Upper lobe of left lung (tissue), 6 donors: ENCODE results near the gene HHAT. TPM values are rescaled to one million over a fixed set of nuclear protein-coding genes. Genes with fewer than 3 reads are reported as not detected.

Experiments used
- ATAC-seq, 2 donors: fragments of 200-7000 bp; cut with Tn5 transposase; one replicate each; pipeline ENCODE4 v1.9.1; 2022; ENCODE audit warnings: mild to moderate bottlenecking in 2 of 2, moderate library complexity in 2 of 2; ENCODE audit not compliant: low FRiP score in 2 of 2
- DNase-seq, 2 donors: peaks; one replicate each; pipeline ENCODE4 v3.0.0-alpha.2; 2019 to 2020
- H3K27ac ChIP-seq, 4 donors: fragments of 200-600 bp; sonication (generic); one replicate each; pipeline ENCODE4 v1.5.1; 2016 to 2019
- H3K27me3 ChIP-seq, 4 donors: fragments of 200-600 bp; sonication (generic); one replicate each; pipeline ENCODE4 v1.5.1; 2017 to 2019
- H3K36me3 ChIP-seq, 4 donors: fragments of 200-600 bp; sonication (generic); one replicate each; pipeline ENCODE4 v1.5.1; 2016 to 2019
- H3K4me1 ChIP-seq, 4 donors: fragments of 200-600 bp; sonication (generic); one replicate each; pipeline ENCODE4 v1.5.1; 2018 to 2019
- H3K4me3 ChIP-seq, 4 donors: fragments of 200-600 bp; sonication (generic); one replicate each; pipeline ENCODE4 v1.5.1; 2017 to 2019; ENCODE audit warnings: mild to moderate bottlenecking in 2 of 4, moderate library complexity in 1 of 4
- H3K9me3 ChIP-seq, 4 donors: fragments of 200-600 bp; sonication (generic); one replicate each; pipeline ENCODE4 v1.5.1; 2018 to 2019
- CTCF ChIP-seq, 6 experiments: fragments of 450-650 bp in 4 of 6; fragments of 200-600 bp in 2 of 6; sonication (generic) in 2 of 6; IDR thresholded peaks; one replicate each; pipeline ENCODE4 v1.5.1; 2016 to 2019; ENCODE audit warnings: antibody characterized with exemption in 6 of 6
- EP300 ChIP-seq, 4 donors: sonication (generic); formaldehyde crosslinking; IDR thresholded peaks; one replicate each; pipeline ENCODE4 v1.5.1; 2017; ENCODE audit warnings: antibody characterized with exemption in 4 of 4, control low read depth in 2 of 4
- POLR2A ChIP-seq, 4 donors: fragments of 450-650 bp; IDR thresholded peaks; one replicate each; pipeline ENCODE4 v1.5.1; 2016 to 2017; ENCODE audit warnings: antibody characterized with exemption in 4 of 4, mild to moderate bottlenecking in 2 of 4
- POLR2AphosphoS5 ChIP-seq, 2 donors: sonication (generic); formaldehyde crosslinking; IDR thresholded peaks; one replicate each; pipeline ENCODE4 v1.5.1; 2017; ENCODE audit warnings: antibody characterized with exemption in 2 of 2
- WGBS, 2 donors: methylation state at CpG; one replicate each; pipeline ENCODE4 v1.1.5; 2017 to 2018; 5-methylcytosine and 5-hydroxymethylcytosine counted together
- total RNA-seq, 6 donors: library from RNA; depleted of rRNA in 4 of 6; stranded (reverse); fragments of >200 nt in 4 of 6; gene quantifications; one replicate each; pipeline versions ENCODE4 v1.1.0 to v1.2.1, GENCODE V29; 2016 to 2021
- donor health status: DM: no; HTN: no; CAD: no; lungs with moderate emphysema.
- donor health status: DM: no; HTN: yes; CAD: no; lungs with severe emphysema.

HHAT gene
- total RNA-seq, 6 donors from 2014 or later, result 4.6 to 8.1 (median 5.7) TPM

- H3K4me3 ChIP-seq, result no peak overlapping the region
- no peaks in the 10 kb centered on the region for H3K36me3 ChIP-seq
- ATAC-seq, result no peak
- H3K27ac ChIP-seq, result no peak overlapping the region
- 76 to 96% methylated on average over 1 of the region's 1 CpG for WGBS, 2 donors
- no peaks in the 10 kb centered on the region for H3K27me3 ChIP-seq
- no peak for TF ChIP-seq CTCF (IDR thresholded peaks at IDR 0.05)
- no peak for TF ChIP-seq POLR2AphosphoS5 (IDR thresholded peaks at IDR 0.05)
- no peaks in the 10 kb centered on the region for H3K9me3 ChIP-seq
- DNase-seq, result no peak
- H3K4me1 ChIP-seq, result no peaks in the 10 kb centered on the region
These were observed 262.5 kb downstream of the HHAT start for GRCh38 chr1:210591214-210591613.

GRCh38 chr1:210594605-210595004, 265.9 kb downstream of the HHAT start:
- no peak for TF ChIP-seq POLR2AphosphoS5 (IDR thresholded peaks at IDR 0.05)
- no peak for TF ChIP-seq POLR2A (IDR thresholded peaks at IDR 0.05)
- no peak for TF ChIP-seq CTCF (IDR thresholded peaks at IDR 0.05)
- H3K36me3 ChIP-seq, result no peaks in the 10 kb centered on the region
- no peak for ATAC-seq

GRCh38 chr1:210596641-210597040, 267.9 kb downstream of the HHAT start:
- H3K36me3 ChIP-seq, result no peaks in the 10 kb centered on the region
- no peaks in the 10 kb centered on the region for H3K27me3 ChIP-seq
- 88 to 90% methylated on average over 2 of the region's 2 CpGs for WGBS, 2 donors
- H3K4me1 ChIP-seq, result peaks cover 0 to 8% (median 3%) of the 10 kb centered on the region in 4 donors
- no peak overlapping the region for H3K27ac ChIP-seq
- DNase-seq (no peak), ATAC-seq (no peak)
- H3K4me3 ChIP-seq, result no peak overlapping the region
- no peaks in the 10 kb centered on the region for H3K9me3 ChIP-seq
- no peak for TF ChIP-seq EP300 (IDR thresholded peaks at IDR 0.05)
- no peak for TF ChIP-seq POLR2A (IDR thresholded peaks at IDR 0.05)
- no peak for TF ChIP-seq POLR2AphosphoS5 (IDR thresholded peaks at IDR 0.05)
- TF ChIP-seq CTCF (IDR thresholded peaks at IDR 0.05), result no peak

More at GRCh38 chr1:210594605-210595004, 265.9 kb downstream of the HHAT start:
- Histone ChIP-seq H3K4me1 (peaks cover 0 to 8% (median 3%) of the 10 kb centered on the region in 4 donors), H3K27me3 (no peaks in the 10 kb centered on the region), H3K27ac (no peak overlapping the region), H3K9me3 (no peaks in the 10 kb centered on the region), H3K4me3 (no peak overlapping the region)
- DNase-seq, result no peak
- WGBS, 2 donors, result 43 to 63% methylated on average over 3 of the region's 3 CpGs

GRCh38 chr1:210597555-210598134, 268.9 kb downstream of the HHAT start:
- 64 to 70% methylated on average over 1 of the region's 1 CpG for WGBS, 2 donors
- peaks cover 0 to 8% (median 3%) of the 10 kb centered on the region in 4 donors for H3K4me1 ChIP-seq
- peak overlapping the region in 3 of 4 donors; percentile 7 to 62 (median 45) for H3K27ac ChIP-seq
- no peak for TF ChIP-seq POLR2A (IDR thresholded peaks at IDR 0.05)
- TF ChIP-seq POLR2AphosphoS5 (IDR thresholded peaks at IDR 0.05), result no peak
- no peak for TF ChIP-seq EP300 (IDR thresholded peaks at IDR 0.05)
- no peak for TF ChIP-seq CTCF (IDR thresholded peaks at IDR 0.05)
- H3K4me3 ChIP-seq, result no peak overlapping the region
- H3K27me3 ChIP-seq, result no peaks in the 10 kb centered on the region
- ATAC-seq (peak; percentile 90), DNase-seq (peak in 1 of 2 donors; percentile 52)
- no peaks in the 10 kb centered on the region for H3K36me3 ChIP-seq
- H3K9me3 ChIP-seq, result no peaks in the 10 kb centered on the region

GRCh38 chr1:210598135-210598652, 269.5 kb downstream of the HHAT start:
- no peak for TF ChIP-seq CTCF (IDR thresholded peaks at IDR 0.05)
- peak in 1 of 4 donors; percentile 64 for TF ChIP-seq EP300 (IDR thresholded peaks at IDR 0.05)
- TF ChIP-seq POLR2A (IDR thresholded peaks at IDR 0.05), result no peak
- TF ChIP-seq POLR2AphosphoS5 (IDR thresholded peaks at IDR 0.05), result peak in 1 of 2 donors; percentile 28
- peak; percentile 89 to 94 for ATAC-seq
- Histone ChIP-seq H3K9me3 (no peaks in the 10 kb centered on the region), H3K4me3 (no peak overlapping the region), H3K27ac (peak overlapping the region in 3 of 4 donors; percentile 7 to 62 (median 45)), H3K4me1 (peaks cover 0 to 8% (median 3%) of the 10 kb centered on the region in 4 donors), H3K36me3 (no peaks in the 10 kb centered on the region), H3K27me3 (no peaks in the 10 kb centered on the region)
- peak in 1 of 2 donors; percentile 73 for DNase-seq
- 67 to 84% methylated on average over 3 of the region's 3 CpGs for WGBS, 2 donors
